GM06990 (cell line): ENCODE measurements around the gene ITGB2.
A peak's percentile ranks its signal among the peaks of the same experiment; 100 is the strongest.
"Not testable (repeated sequence)": the region's sequence is repeated elsewhere in the genome, so short reads cannot be mapped to it uniquely, and the experiment has no call there.

Experiments used
- DNase-seq: peaks from one replicate; pipeline ENCODE4 v3.0.0-alpha.2; 2011; ENCODE audit not compliant: insufficient read length; ENCODE audit errors: extremely low read depth
- H3K27me3 ChIP-seq: replicated peaks from 2 replicates; pipeline ENCODE4 v1.6.0; 2011; ENCODE audit warnings: low read length; ENCODE audit not compliant: control insufficient read depth, insufficient read depth
- H3K36me3 ChIP-seq: 2 replicates; pipeline ENCODE4 v1.5.1; 2011; ENCODE audit warnings: low read length; ENCODE audit not compliant: control insufficient read depth, insufficient read depth
- H3K4me3 ChIP-seq: replicated peaks from 2 replicates; pipeline ENCODE4 v1.5.1; 2011; ENCODE audit warnings: low read depth, mild to moderate bottlenecking, control low read depth, low read length
- CTCF ChIP-seq: IDR thresholded peaks from 2 replicates; pipeline ENCODE4 v1.5.1; 2011; ENCODE audit warnings: low read length, control low read depth, mild to moderate bottlenecking, inconsistent platforms; ENCODE audit not compliant: insufficient read depth, poor library complexity, severe bottlenecking

ITGB2 gene

GRCh38 chr21:44930543-44930981 is 9.9 kb upstream of the ITGB2 start:
- Histone ChIP-seq H3K27me3 (no peaks in the 10 kb centered on the region), H3K36me3 (no peaks in the 10 kb centered on the region; the same call in 1 of the 2 replicates), H3K4me3 (peak overlapping the region; percentile 73; the same call in 1 of the 2 replicates)
- no peak for TF ChIP-seq CTCF
- peak; percentile 57 for DNase-seq

GRCh38 chr21:44929799-44930542 is 9.3 kb upstream of the ITGB2 start:
- DNase-seq: peak; percentile 64
- no peaks in the 10 kb centered on the region for H3K27me3 ChIP-seq
- H3K4me3 ChIP-seq: peak overlapping the region; percentile 9; the same call in 1 of the 2 replicates
- TF ChIP-seq CTCF: no peak
- no peaks in the 10 kb centered on the region; the same call in 1 of the 2 replicates for H3K36me3 ChIP-seq

GRCh38 chr21:44929242-44929798 is 8.6 kb upstream of the ITGB2 start:
- no peak for DNase-seq
- H3K4me3 ChIP-seq: peak overlapping the region; percentile 35
- H3K36me3 ChIP-seq: no peaks in the 10 kb centered on the region; the same call in 1 of the 2 replicates
- no peak for TF ChIP-seq CTCF
- no peaks in the 10 kb centered on the region for H3K27me3 ChIP-seq

- H3K4me3 ChIP-seq: peak overlapping the region; percentile 77
- not testable (repeated sequence) for H3K36me3 ChIP-seq, H3K27me3 ChIP-seq, DNase-seq
Measured at GRCh38 chr21:44928500-44929241, 8.0 kb upstream of the ITGB2 start.

- Histone ChIP-seq H3K4me3 (peak overlapping the region; percentile 77), H3K27me3 (no peaks in the 10 kb centered on the region)
- TF ChIP-seq CTCF: no peak
Measured at GRCh38 chr21:44927587-44928461, 7.1 kb upstream of the ITGB2 start.

More at GRCh38 chr21:44927587-44928461, 7.1 kb upstream of the ITGB2 start:
- H3K36me3 ChIP-seq: no peaks in the 10 kb centered on the region
- peak; percentile 85 for DNase-seq
